GM21825 (cell line): ENCODE measurements around the gene SLC9A3.

ENCODE experiments used
- ATAC-seq: cut with Tn5 transposase; IDR thresholded peaks from one replicate; pipeline ENCODE4 v1.9.1; 2021; ENCODE audit warnings: mild to moderate bottlenecking, moderate library complexity; ENCODE audit not compliant: unreplicated experiment

The SLC9A3 gene

GRCh38 chr5:527646-528628 is 3.7 kb upstream of the SLC9A3 start:
- ATAC-seq: no peak

GRCh38 chr5:526456-527088 is 2.3 kb upstream of the SLC9A3 start:
- ATAC-seq: no peak

- no peak for ATAC-seq
Measured at GRCh38 chr5:525916-526315, 1.7 kb upstream of the SLC9A3 start.

DNA sequence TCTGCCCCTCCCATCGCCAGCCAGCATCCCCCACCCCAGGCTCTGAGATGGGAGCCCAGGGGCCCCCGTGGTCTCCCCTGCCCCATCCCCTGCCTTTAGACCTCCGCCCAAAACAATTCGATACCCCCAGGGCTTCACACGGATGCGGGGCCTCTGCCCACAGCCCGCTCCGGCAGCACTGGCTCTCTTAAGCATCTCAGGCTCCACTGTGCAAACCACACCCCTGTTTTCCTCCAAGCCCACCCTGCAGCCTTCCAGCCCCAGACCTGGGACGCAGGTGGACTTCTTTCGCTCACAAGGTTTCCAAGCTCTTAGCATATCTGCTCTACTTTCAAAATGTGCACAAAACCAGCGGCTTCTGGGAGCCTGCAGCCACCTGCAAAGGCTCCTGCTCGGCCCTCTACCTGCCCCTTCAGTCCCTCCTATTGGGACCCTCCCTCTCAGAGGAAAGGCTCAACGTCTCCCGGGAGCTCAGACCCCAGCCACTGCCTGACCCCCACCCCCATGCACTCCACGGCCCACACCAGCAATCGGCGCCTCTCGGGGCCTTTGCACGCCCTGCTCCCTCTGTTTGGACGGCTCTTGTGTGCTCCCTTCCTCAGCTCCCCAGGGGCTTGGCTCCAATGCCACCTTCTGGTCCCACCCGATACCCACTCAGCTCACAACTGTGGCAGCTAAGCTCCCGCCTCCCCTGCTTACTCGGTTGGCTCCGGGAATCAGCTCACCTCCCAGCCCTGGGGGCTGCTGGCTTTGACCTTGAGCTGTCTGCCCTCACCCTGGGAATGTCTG is 918 bp upstream of the SLC9A3 start:
- no peak for ATAC-seq

GRCh38 chr5:523441-524222 is 617 bp downstream of the SLC9A3 start:
- no peak for ATAC-seq

GRCh38 chr5:522899-523440 is 1.3 kb downstream of the SLC9A3 start:
- no peak for ATAC-seq

DNA sequence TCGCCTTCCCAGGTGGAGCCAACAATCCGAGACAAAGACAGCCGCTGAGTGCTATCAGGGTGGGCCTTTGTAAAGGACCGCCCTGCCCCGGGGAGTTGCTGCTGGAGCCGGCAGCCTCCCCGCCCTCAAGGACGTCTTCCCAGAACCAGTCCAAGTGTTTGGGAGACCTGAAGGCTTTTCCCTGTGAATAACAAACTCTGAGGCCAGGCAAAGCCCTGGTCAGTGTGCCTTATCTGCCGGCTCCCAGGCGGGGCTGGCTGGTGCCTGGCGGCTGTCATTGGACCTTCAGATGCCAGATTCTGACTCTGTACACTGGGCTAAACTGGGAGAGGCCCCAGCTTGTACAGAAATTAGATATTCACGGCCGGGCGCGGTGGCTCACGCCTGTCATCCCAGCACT is 2.1 kb downstream of the SLC9A3 start:
- no peak for ATAC-seq

DNA sequence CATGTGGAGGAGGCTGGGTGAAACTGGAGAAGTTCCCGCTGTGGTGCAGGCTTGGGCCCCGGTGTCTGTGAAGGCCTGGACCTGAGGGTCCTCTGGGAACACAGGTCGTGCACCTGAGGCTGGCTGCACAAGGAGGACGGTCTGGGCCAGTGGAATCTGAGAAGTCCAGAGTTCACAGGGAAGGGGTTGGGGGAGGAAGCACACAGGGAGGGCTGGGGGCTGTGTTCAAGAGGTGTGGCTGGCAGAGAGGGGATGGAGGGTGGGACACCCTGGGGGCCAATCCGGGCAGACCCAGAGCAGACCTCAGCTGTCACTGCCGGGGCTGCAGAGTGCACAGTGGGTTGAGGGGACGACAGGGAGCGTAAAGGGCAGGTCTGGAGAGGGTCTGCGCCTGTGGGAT is 2.6 kb downstream of the SLC9A3 start:
- ATAC-seq: no peak

GRCh38 chr5:520850-521226 is 3.4 kb downstream of the SLC9A3 start:
- ATAC-seq: no peak

- ATAC-seq: no peak
Measured at GRCh38 chr5:520196-520849, 3.9 kb downstream of the SLC9A3 start.

- ATAC-seq: no peak
Measured at GRCh38 chr5:518721-519120, 5.5 kb downstream of the SLC9A3 start.

DNA sequence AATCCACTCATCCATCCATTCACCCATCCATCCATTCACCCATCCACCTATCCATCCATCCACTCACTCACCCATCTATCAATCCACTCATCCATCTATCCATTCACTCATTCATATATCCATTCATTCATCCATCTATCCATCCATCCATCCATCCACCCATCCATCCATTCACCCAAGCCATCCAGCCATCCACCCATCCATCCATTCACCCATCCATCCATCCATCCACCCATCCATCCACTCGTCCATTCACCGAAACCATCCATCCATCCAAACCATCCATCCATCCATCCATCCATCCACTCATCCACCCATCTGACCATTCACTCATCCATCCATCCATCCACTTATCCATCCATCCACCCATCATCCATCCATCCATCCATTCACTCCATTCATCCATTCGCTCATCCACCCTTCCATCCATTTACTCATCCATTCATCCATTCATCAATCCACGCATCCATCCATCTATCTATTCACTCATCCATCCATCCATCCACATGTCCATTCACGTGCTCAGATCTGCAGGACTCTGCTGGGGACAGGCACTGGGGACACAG is 6.6 kb downstream of the SLC9A3 start:
- ATAC-seq: no peak

DNA sequence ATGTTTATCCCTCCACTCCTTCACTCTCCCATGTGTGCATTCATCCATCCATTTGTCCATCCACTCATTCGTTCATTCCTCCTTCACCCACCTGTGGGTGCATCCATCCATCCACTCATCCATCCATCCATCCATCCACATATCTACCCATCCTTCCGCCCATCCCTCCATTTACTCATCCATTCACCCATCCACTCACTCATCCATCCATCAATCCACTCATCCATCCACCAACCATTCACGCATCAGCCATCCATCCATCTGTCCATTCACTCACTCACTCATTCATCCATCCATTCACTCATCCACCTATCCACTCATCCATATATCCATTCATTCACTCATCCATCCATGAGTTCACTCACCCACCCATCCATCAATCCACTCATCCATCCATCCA is 7.3 kb downstream of the SLC9A3 start:
- no peak for ATAC-seq

GRCh38 chr5:516338-516925 is 7.8 kb downstream of the SLC9A3 start:
- no peak for ATAC-seq

- no peak for ATAC-seq
Measured at GRCh38 chr5:515273-515836, 8.9 kb downstream of the SLC9A3 start.

DNA sequence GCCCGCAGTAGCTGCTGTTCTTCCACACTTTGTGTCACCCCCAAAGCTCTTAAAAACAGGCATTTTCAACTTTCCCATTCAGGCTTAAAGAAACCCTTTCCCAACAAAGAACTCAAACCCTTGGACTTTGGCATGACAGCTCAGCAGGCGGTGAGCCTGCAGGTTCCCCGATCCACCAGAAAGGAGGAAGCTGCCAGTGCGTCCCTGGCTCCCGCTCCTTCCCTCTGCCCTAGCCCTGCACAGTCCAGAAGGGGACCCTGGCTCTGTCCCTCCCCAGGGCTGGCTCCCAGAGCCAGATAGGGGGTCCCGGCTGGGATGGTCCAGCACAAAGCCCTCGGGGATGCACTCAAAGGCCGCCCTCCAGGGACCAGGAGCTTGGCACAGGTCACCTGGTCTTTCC is 9.6 kb downstream of the SLC9A3 start:
- no peak for ATAC-seq

- ATAC-seq: no peak
Measured at GRCh38 chr5:514101-514485, 10.2 kb downstream of the SLC9A3 start.

DNA sequence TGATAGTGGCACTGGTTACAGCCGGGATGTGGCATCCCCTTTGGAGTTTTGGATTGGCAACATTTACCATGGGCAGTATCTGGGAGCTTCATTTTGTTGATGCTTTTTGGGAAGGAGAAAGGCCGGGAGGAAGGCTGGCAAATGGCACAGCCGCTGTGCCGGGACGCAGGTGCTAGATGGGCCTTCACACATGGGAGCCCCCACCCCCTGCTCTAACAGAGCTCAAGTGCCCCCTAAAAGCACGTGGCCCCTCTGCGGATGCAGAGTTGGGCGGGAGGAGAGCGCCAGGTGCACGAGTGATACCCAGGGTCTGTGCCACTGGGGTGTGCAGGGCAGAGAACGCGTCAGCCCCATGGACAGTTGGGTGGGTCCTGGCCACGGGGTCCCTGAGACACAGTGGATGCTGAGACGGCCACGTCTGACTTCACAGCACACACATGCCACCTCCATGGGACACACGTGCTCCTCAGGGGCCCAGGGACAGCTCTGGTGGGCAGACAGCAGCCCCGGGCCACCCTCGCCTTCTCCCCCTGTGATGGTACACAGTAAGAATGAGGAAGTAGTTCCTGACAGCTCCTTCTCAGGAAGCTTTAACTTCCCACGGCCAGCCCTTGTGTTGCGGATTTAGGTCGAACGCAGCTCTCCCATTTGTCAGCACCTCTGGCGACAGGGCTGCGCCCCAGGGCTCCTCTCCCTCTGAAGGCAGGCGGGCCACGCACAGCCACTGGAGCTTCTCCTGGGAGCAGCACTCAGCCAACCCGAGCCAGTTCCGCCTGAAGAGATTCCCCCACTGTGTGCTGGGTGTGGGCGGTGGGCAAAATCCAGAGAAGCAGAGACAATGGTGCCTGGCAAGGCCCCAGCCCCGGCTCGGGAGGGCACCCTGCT is 10.8 kb downstream of the SLC9A3 start:
- ATAC-seq: no peak
